ENCODE results near the gene EML2.

Gene EML2

DNA sequence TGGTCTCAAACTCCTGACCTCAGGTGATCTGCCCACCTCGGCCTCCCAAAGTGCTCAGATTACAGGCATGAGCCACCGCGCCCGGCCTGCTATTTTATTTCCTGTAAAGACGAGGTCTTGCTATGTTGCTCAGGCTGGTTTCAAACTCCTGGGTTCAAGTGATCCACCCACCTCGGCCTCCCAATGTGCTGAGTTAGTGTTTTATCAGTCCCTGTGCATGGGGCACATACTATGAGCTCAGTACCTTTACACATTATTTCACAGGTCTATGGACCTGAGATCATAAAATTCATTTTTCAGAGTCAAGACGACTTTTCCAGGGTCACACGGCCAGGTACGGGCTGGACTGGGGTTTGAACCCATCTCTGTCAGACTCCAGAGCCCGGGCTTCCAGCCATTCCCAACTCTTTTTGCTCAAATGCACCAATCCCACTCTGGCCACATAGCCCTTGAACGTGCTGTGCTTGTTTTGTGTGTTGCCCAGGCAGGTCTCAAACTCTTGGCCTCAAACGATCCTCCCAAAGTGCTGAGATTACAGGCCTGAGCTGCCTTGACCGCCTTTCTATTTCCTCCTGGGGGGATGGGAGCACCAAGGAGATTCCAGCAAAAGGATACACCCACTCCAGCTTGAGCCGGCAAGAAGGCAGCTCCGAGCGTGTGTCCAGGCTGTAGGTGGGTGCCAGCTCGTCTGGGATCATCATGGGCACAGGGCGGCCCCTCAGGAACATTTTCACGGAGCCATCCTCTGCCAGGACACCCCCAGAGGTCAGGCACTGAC, 1.1 kb downstream of the EML2 start:
- H3K4me3 ChIP-seq (ENCODE audit: low read depth, low read length): peak overlapping the region; percentile 72
- peaks cover 15% of the 10 kb centered on the region for H3K4me1 ChIP-seq (ENCODE audit: control insufficient read depth, insufficient read depth, low read length)
- ChIA-PET POLR2A (interaction anchor here (0.5 to 1.1 kb wide), 7 partner anchors 22 to 312 kb away, joined by 3 to 8 read pairs (median 4); partner anchors contain the start of genes QPCTL and SNRPD2), CTCF (interaction anchor here (0.6 to 7.8 kb wide), 9 partner anchors 17 to 247 kb away, joined by 3 to 155 read pairs (median 4); partner anchors contain the start of genes GPR4 and QPCTL)
- no peak overlapping the region for H3K27ac ChIP-seq (ENCODE audit: extremely low read depth, low read depth, low read length)
- H3K9me3 ChIP-seq (ENCODE audit: control insufficient read depth, insufficient read depth, low read depth, low read length): no peaks in the 10 kb centered on the region
- H3K36me3 ChIP-seq (ENCODE audit: control insufficient read depth in 2 of 2, insufficient read depth in 1 of 2, low read length in 2 of 2): no peaks in the 10 kb centered on the region; a peak in 1 of 3 replicates
- TF ChIP-seq ZNF248 (tag by site-specific recombination; IDR thresholded peaks at IDR 0.05) (no peak), ZNF549 (tag by site-specific recombination; IDR thresholded peaks at IDR 0.05) (no peak), ZNF561 (tag by site-specific recombination; IDR thresholded peaks at IDR 0.05; ENCODE audit: borderline replicate concordance) (no peak), MYNN (tag by site-specific recombination; IDR thresholded peaks at IDR 0.05; ENCODE audit: borderline replicate concordance) (no peak), BCL11B (tag by site-specific recombination; IDR thresholded peaks at IDR 0.05; ENCODE audit: low read depth) (no peak), ZNF701 (tag by site-specific recombination; IDR thresholded peaks at IDR 0.05) (no peak), GFI1B (tag by site-specific recombination; IDR thresholded peaks at IDR 0.05) (no peak), ZNF274 (IDR thresholded peaks at IDR 0.05; ENCODE audit: low read length) (no peak), ZNF274 (tag by site-specific recombination; IDR thresholded peaks at IDR 0.05; ENCODE audit: borderline replicate concordance) (no peak), ZNF623 (tag by site-specific recombination; IDR thresholded peaks at IDR 0.05) (peak; percentile 49; the same call in 1 of the 2 replicates), ZNF335 (tag by site-specific recombination; conservative IDR thresholded peaks at IDR 0.05) (no peak), ZNF777 (tag by site-specific recombination; IDR thresholded peaks at IDR 0.05; ENCODE audit: borderline replicate concordance) (no peak), ZNF121 (tag by site-specific recombination; IDR thresholded peaks at IDR 0.05) (no peak), ZSCAN16 (tag by site-specific recombination; IDR thresholded peaks at IDR 0.05) (0 out of 2 replicates have a peak, but pooled peaks have one; percentile 28), ZNF114 (tag by site-specific recombination; IDR thresholded peaks at IDR 0.05) (no peak), EGR2 (tag by site-specific recombination; IDR thresholded peaks at IDR 0.05; ENCODE audit: low read depth) (peak; percentile 27; the same call in 1 of the 2 replicates), ZNF670 (tag by site-specific recombination; IDR thresholded peaks at IDR 0.05; ENCODE audit: low read depth) (no peak), TRIM28 (IDR thresholded peaks at IDR 0.05; ENCODE audit: borderline replicate concordance, low read length) (no peak), ZBTB21 (tag by site-specific recombination; IDR thresholded peaks at IDR 0.05) (no peak), SP2 (tag by site-specific recombination; IDR thresholded peaks at IDR 0.05) (peak; percentile 40)
- TF ChIP-seq, protein P1, sequence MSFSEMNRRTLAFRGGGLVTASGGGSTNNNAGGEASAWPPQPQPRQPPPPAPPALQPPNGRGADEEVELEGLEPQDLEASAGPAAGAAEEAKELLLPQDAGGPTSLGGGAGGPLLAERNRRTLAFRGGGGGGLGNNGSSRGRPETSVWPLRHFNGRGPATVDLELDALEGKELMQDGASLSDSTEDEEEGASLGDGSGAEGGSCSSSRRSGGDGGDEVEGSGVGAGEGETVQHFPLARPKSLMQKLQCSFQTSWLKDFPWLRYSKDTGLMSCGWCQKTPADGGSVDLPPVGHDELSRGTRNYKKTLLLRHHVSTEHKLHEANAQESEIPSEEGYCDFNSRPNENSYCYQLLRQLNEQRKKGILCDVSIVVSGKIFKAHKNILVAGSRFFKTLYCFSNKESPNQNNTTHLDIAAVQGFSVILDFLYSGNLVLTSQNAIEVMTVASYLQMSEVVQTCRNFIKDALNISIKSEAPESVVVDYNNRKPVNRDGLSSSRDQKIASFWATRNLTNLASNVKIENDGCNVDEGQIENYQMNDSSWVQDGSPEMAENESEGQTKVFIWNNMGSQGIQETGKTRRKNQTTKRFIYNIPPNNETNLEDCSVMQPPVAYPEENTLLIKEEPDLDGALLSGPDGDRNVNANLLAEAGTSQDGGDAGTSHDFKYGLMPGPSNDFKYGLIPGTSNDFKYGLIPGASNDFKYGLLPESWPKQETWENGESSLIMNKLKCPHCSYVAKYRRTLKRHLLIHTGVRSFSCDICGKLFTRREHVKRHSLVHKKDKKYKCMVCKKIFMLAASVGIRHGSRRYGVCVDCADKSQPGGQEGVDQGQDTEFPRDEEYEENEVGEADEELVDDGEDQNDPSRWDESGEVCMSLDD (tag by site-specific recombination; IDR thresholded peaks at IDR 0.05): no peak
- TF ChIP-seq, protein P2, sequence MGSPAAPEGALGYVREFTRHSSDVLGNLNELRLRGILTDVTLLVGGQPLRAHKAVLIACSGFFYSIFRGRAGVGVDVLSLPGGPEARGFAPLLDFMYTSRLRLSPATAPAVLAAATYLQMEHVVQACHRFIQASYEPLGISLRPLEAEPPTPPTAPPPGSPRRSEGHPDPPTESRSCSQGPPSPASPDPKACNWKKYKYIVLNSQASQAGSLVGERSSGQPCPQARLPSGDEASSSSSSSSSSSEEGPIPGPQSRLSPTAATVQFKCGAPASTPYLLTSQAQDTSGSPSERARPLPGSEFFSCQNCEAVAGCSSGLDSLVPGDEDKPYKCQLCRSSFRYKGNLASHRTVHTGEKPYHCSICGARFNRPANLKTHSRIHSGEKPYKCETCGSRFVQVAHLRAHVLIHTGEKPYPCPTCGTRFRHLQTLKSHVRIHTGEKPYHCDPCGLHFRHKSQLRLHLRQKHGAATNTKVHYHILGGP (tag by site-specific recombination; IDR thresholded peaks at IDR 0.05): no peak
- TF ChIP-seq, protein P3, sequence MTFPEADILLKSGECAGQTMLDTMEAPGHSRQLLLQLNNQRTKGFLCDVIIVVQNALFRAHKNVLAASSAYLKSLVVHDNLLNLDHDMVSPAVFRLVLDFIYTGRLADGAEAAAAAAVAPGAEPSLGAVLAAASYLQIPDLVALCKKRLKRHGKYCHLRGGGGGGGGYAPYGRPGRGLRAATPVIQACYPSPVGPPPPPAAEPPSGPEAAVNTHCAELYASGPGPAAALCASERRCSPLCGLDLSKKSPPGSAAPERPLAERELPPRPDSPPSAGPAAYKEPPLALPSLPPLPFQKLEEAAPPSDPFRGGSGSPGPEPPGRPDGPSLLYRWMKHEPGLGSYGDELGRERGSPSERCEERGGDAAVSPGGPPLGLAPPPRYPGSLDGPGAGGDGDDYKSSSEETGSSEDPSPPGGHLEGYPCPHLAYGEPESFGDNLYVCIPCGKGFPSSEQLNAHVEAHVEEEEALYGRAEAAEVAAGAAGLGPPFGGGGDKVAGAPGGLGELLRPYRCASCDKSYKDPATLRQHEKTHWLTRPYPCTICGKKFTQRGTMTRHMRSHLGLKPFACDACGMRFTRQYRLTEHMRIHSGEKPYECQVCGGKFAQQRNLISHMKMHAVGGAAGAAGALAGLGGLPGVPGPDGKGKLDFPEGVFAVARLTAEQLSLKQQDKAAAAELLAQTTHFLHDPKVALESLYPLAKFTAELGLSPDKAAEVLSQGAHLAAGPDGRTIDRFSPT (tag by site-specific recombination; IDR thresholded peaks at IDR 0.05): no peak
- TF ChIP-seq, protein P4, sequence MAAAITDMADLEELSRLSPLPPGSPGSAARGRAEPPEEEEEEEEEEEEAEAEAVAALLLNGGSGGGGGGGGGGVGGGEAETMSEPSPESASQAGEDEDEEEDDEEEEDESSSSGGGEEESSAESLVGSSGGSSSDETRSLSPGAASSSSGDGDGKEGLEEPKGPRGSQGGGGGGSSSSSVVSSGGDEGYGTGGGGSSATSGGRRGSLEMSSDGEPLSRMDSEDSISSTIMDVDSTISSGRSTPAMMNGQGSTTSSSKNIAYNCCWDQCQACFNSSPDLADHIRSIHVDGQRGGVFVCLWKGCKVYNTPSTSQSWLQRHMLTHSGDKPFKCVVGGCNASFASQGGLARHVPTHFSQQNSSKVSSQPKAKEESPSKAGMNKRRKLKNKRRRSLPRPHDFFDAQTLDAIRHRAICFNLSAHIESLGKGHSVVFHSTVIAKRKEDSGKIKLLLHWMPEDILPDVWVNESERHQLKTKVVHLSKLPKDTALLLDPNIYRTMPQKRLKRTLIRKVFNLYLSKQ (tag by site-specific recombination; IDR thresholded peaks at IDR 0.05; ENCODE audit: borderline replicate concordance): no peak
- TF ChIP-seq, protein P5, sequence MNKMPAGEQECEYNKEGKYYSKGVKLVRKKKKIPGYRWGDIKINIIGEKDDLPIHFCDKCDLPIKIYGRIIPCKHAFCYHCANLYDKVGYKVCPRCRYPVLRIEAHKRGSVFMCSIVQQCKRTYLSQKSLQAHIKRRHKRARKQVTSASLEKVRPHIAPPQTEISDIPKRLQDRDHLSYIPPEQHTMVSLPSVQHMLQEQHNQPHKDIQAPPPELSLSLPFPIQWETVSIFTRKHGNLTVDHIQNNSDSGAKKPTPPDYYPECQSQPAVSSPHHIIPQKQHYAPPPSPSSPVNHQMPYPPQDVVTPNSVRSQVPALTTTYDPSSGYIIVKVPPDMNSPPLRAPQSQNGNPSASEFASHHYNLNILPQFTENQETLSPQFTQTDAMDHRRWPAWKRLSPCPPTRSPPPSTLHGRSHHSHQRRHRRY (tag by site-specific recombination; IDR thresholded peaks at IDR 0.05): no peak
- TF ChIP-seq, protein P6, sequence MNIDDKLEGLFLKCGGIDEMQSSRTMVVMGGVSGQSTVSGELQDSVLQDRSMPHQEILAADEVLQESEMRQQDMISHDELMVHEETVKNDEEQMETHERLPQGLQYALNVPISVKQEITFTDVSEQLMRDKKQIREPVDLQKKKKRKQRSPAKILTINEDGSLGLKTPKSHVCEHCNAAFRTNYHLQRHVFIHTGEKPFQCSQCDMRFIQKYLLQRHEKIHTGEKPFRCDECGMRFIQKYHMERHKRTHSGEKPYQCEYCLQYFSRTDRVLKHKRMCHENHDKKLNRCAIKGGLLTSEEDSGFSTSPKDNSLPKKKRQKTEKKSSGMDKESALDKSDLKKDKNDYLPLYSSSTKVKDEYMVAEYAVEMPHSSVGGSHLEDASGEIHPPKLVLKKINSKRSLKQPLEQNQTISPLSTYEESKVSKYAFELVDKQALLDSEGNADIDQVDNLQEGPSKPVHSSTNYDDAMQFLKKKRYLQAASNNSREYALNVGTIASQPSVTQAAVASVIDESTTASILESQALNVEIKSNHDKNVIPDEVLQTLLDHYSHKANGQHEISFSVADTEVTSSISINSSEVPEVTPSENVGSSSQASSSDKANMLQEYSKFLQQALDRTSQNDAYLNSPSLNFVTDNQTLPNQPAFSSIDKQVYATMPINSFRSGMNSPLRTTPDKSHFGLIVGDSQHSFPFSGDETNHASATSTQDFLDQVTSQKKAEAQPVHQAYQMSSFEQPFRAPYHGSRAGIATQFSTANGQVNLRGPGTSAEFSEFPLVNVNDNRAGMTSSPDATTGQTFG (tag by site-specific recombination; IDR thresholded peaks at IDR 0.05; ENCODE audit: borderline replicate concordance): no peak
